Esophagus (tissue), 2 donors: Measurements from ENCODE around the gene PSME1. TPM values are rescaled to one million over a fixed set of nuclear protein-coding genes. Genes with fewer than 3 reads are reported as not detected.

Experiments
- H3K27ac ChIP-seq, 2 donors: one replicate each; pipeline ENCODE4 v1.5.1; 2013; ENCODE audit warnings: low read depth in 2 of 2, mild to moderate bottlenecking in 2 of 2, inconsistent platforms in 1 of 2, low read length in 1 of 2, moderate library complexity in 1 of 2
- H3K27me3 ChIP-seq, 2 donors: one replicate each; pipeline ENCODE4 v1.6.1; 2013; ENCODE audit warnings: low read length in 2 of 2, control low read depth in 1 of 2, mild to moderate bottlenecking in 1 of 2; ENCODE audit not compliant: insufficient read depth in 2 of 2, control insufficient read depth in 1 of 2
- H3K36me3 ChIP-seq, 2 donors: one replicate each; pipeline ENCODE4 v1.6.1; 2013; ENCODE audit warnings: low read length in 1 of 2; ENCODE audit not compliant: control insufficient read depth in 2 of 2, insufficient read depth in 2 of 2
- H3K4me1 ChIP-seq, 2 donors: one replicate each; pipeline ENCODE4 v1.6.1; 2013; ENCODE audit warnings: low read length in 1 of 2; ENCODE audit not compliant: control insufficient read depth in 2 of 2, insufficient read depth in 2 of 2
- H3K4me3 ChIP-seq, 2 donors: one replicate each; pipeline ENCODE4 v1.5.1; 2013; ENCODE audit warnings: low read length in 2 of 2, mild to moderate bottlenecking in 2 of 2, low read depth in 1 of 2, moderate library complexity in 1 of 2
- H3K9me3 ChIP-seq, 2 donors: one replicate each; pipeline ENCODE4 v1.6.1; 2013; ENCODE audit warnings: mild to moderate bottlenecking in 2 of 2, low read depth in 1 of 2, low read length in 1 of 2, moderate library complexity in 1 of 2; ENCODE audit not compliant: control insufficient read depth in 2 of 2, insufficient read depth in 1 of 2
- WGBS, 2 donors: extraction: QIAGEN DNeasy Blood & Tissue Kit; methylation state at CpG; one replicate each; pipeline ENCODE4 v1.1.7; 2013; 5-methylcytosine and 5-hydroxymethylcytosine counted together
- polyA plus RNA-seq, 2 donors: library from polyadenylated mRNA; stranded (reverse); fragments of 200-250 nt; gene quantifications; one replicate each; pipeline ENCODE4 v1.2.3, GENCODE V29; 2013
- donor health status: healthy with polysubstance abuse.
- donor health status: Bipolar disorder and iron deficiency.

Gene PSME1
- polyA plus RNA-seq, 2 donors, result 146 to 198 TPM

- Histone ChIP-seq H3K4me3 (peak overlapping the region; percentile 63 to 94), H3K27ac (peak overlapping the region; percentile 81 to 87), H3K4me1 (peaks cover 8 to 15% of the 10 kb centered on the region in 2 donors), H3K36me3 (peaks cover 3 to 14% of the 10 kb centered on the region in 2 donors), H3K9me3 (no peaks in the 10 kb centered on the region), H3K27me3 (no peaks in the 10 kb centered on the region)
- WGBS, 2 donors, result 25% methylated on average over 13 of the region's 13 CpGs
Observed at GRCh38 chr14:24136684-24137528, 912 bp downstream of the PSME1 start.

GRCh38 chr14:24137529-24138395 is 1.8 kb downstream of the PSME1 start:
- Histone ChIP-seq H3K27me3 (no peaks in the 10 kb centered on the region), H3K36me3 (peaks cover 3 to 14% of the 10 kb centered on the region in 2 donors), H3K27ac (peak overlapping the region in 1 of 2 donors; percentile 87), H3K4me1 (peaks cover 8 to 15% of the 10 kb centered on the region in 2 donors), H3K9me3 (no peaks in the 10 kb centered on the region), H3K4me3 (no peak overlapping the region)
- WGBS, 2 donors, result 79 to 87% methylated on average over 8 of the region's 8 CpGs

- Histone ChIP-seq H3K9me3 (no peaks in the 10 kb centered on the region), H3K4me3 (no peak overlapping the region), H3K4me1 (peaks cover 8 to 15% of the 10 kb centered on the region in 2 donors), H3K27ac (no peak overlapping the region), H3K36me3 (peaks cover 3 to 14% of the 10 kb centered on the region in 2 donors), H3K27me3 (no peaks in the 10 kb centered on the region)
- WGBS, 2 donors, result 80 to 81% methylated on average over 13 of the region's 13 CpGs
Observed at GRCh38 chr14:24138396-24139271, 2.6 kb downstream of the PSME1 start.

GRCh38 chr14:24139272-24139934 is 3.4 kb downstream of the PSME1 start:
- no peak overlapping the region for H3K27ac ChIP-seq
- H3K4me1 ChIP-seq, result peaks cover 8 to 15% of the 10 kb centered on the region in 2 donors
- WGBS, 2 donors, result 72 to 81% methylated on average over 9 of the region's 9 CpGs
- no peak overlapping the region for H3K4me3 ChIP-seq
- H3K9me3 ChIP-seq, result no peaks in the 10 kb centered on the region
- H3K27me3 ChIP-seq, result no peaks in the 10 kb centered on the region
- H3K36me3 ChIP-seq, result peaks cover 3 to 18% of the 10 kb centered on the region in 2 donors

DNA sequence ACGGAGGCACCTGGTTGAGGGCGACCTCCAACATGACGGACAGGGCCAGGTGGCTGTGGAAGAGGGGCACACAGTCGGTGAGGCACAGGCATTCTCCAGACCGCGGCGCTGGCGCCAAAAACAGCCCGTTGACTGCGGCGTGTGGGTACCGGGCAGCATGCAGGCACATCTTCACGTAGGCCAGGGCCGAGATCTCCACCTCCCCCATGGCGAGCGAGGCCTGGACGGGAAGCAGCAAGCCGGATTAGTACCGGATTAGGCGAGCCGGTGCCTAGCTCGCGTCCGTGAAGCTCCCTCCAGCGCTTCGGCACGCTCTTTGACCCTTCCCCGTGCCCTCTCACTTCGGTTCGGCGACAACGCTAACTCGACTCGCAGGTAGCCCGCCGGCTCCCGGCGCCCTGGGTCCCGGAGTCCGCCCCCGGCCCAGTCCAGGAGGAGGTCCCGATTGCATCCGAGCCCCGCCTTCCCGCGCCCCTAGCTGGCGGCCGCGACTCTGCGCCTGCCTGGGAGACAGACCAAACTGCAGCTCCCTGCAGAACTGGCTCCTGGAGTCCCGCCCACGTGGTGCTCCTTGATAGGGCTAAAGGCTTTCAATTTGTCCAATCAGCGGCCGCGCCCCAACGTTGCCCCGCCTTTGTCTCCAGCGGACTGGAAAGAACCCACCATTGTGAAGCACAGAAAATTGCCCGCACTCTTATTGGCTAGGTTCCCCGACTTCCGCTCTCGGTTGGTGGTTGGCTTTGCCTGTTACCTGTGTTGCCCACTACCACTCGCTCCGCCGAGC is 5.3 kb downstream of the PSME1 start, which contains the start of gene EMC9:
Gene EMC9 (minus strand): TSS at position 495 of the 784 bp plus-strand sequence. CDS start 287 bp downstream, at position 208.
- Histone ChIP-seq H3K27me3 (no peaks in the 10 kb centered on the region), H3K9me3 (no peaks in the 10 kb centered on the region), H3K4me1 (peaks cover 8 to 21% of the 10 kb centered on the region in 2 donors), H3K4me3 (peak within 1 kb of the TSS; percentile 63 to 85), H3K27ac (peak within 1 kb of the TSS; percentile 97), H3K36me3 (peaks cover 3 to 21% of the 10 kb centered on the region in 2 donors)
- 0% methylated on average over 65 of the region's 65 CpGs for WGBS, 2 donors

- no peaks in the 10 kb centered on the region for H3K9me3 ChIP-seq
- peaks cover 8 to 14% of the 10 kb centered on the region in 2 donors for H3K4me1 ChIP-seq
- H3K4me3 ChIP-seq, result no peak overlapping the region
- peaks cover 3 to 10% of the 10 kb centered on the region in 2 donors for H3K36me3 ChIP-seq
- WGBS, 2 donors, result 84 to 87% methylated on average over 2 of the region's 2 CpGs
- no peak overlapping the region for H3K27ac ChIP-seq
- no peaks in the 10 kb centered on the region for H3K27me3 ChIP-seq
Observed at GRCh38 chr14:24143511-24143910, 7.5 kb downstream of the PSME1 start.

- no peaks in the 10 kb centered on the region for H3K27me3 ChIP-seq
- peaks cover 2 to 15% of the 10 kb centered on the region in 2 donors for H3K4me1 ChIP-seq
- no peak overlapping the region for H3K4me3 ChIP-seq
- peaks cover 0 to 9% of the 10 kb centered on the region in 2 donors for H3K36me3 ChIP-seq
- no peak overlapping the region for H3K27ac ChIP-seq
- H3K9me3 ChIP-seq, result no peaks in the 10 kb centered on the region
- WGBS, 2 donors, result 85 to 88% methylated on average over 1 of the region's 1 CpG
Observed at GRCh38 chr14:24144451-24144850, 8.5 kb downstream of the PSME1 start.

GRCh38 chr14:24145219-24145618 is 9.2 kb downstream of the PSME1 start:
- H3K9me3 ChIP-seq, result no peaks in the 10 kb centered on the region
- H3K4me1 ChIP-seq, result peaks cover 0 to 14% of the 10 kb centered on the region in 2 donors
- H3K36me3 ChIP-seq, result peaks cover 0 to 11% of the 10 kb centered on the region in 2 donors
- no peak overlapping the region for H3K27ac ChIP-seq
- H3K4me3 ChIP-seq, result no peak overlapping the region
- no peaks in the 10 kb centered on the region for H3K27me3 ChIP-seq
- 88 to 91% methylated on average over 2 of the region's 2 CpGs for WGBS, 2 donors
